Transverse colon (tissue), 4 donors: Measurements from ENCODE around the gene B3GALT4.

Source experiments
- CTCF ChIP-seq, 5 experiments: fragments of 200-600 bp in 3 of 5; fragments of 450-650 bp in 2 of 5; sonication (generic) in 3 of 5; IDR thresholded peaks; 1 replicate in 2 of 5; 2 replicates in 3 of 5; pipeline ENCODE4 v1.5.1; 2016 to 2017; ENCODE audit warnings: antibody characterized with exemption in 5 of 5, inconsistent platforms in 3 of 5, mild to moderate bottlenecking in 2 of 5, moderate library complexity in 1 of 5
- EP300 ChIP-seq: sonication (generic); formaldehyde crosslinking; IDR thresholded peaks from one replicate; pipeline ENCODE4 v1.6.1; 2017; ENCODE audit warnings: antibody characterized with exemption, low read depth
- POLR2A ChIP-seq: fragments of 450-650 bp; IDR thresholded peaks from one replicate; pipeline ENCODE4 v1.6.1; 2016; ENCODE audit warnings: antibody characterized with exemption, mild to moderate bottlenecking, moderate library complexity
- POLR2AphosphoS5 ChIP-seq, 3 donors: sonication (generic); formaldehyde crosslinking; IDR thresholded peaks; one replicate each; pipeline ENCODE4 v1.6.1; 2016; ENCODE audit warnings: antibody characterized with exemption in 3 of 3

GRCh38 chr6:33290459-33290858 lies 13.5 kb downstream of the B3GALT4 start:
- TF ChIP-seq CTCF (IDR thresholded peaks at IDR 0.05) (no peak), POLR2A (no peak), EP300 (no peak), POLR2AphosphoS5 (IDR thresholded peaks at IDR 0.05) (no peak)
